NCI-H526 (cell line): ENCODE measurements around the gene NAALADL1.
A peak's percentile ranks its signal among the peaks of the same experiment; 100 is the strongest.
"Not testable (repeated sequence)": the region's sequence is repeated elsewhere in the genome, so short reads cannot be mapped to it uniquely, and the experiment has no call there.

ENCODE experiments used
- DNase-seq, 2 experiments: peaks; one replicate each; lab custom pipeline; 2025; lab: John Stamatoyannopoulos, UW

NAALADL1 gene

GRCh38 chr11:65051398-65051858, 6.9 kb downstream of the NAALADL1 start:
- DNase-seq, result no peak

- no peak for DNase-seq
Observed at GRCh38 chr11:65047581-65048422, 10.6 kb downstream of the NAALADL1 start.

- DNase-seq, result no peak
Observed at GRCh38 chr11:65045728-65046127, 12.6 kb downstream of the NAALADL1 start.

GRCh38 chr11:65045061-65045460, 13.3 kb downstream of the NAALADL1 start:
- no peak for DNase-seq

GRCh38 chr11:65043881-65044501, 14.4 kb downstream of the NAALADL1 start:
- DNase-seq, result no peak

- DNase-seq, result no peak
Observed at GRCh38 chr11:65042891-65043290, 15.5 kb downstream of the NAALADL1 start.

GRCh38 chr11:65040847-65041622, 17.3 kb downstream of the NAALADL1 start, which contains the start of gene SAC3D1:
Gene SAC3D1, plus strand, starts transcription at chr11:65041210. Its CDS starts 83 bp downstream, at chr11:65041293.
- peak; percentile 98 to 99 for DNase-seq

GRCh38 chr11:65040520-65040846, 17.9 kb downstream of the NAALADL1 start:
- no peak for DNase-seq

- no peak for DNase-seq
Observed at GRCh38 chr11:65036931-65037330, 21.4 kb downstream of the NAALADL1 start.

- no peak for DNase-seq
Observed at GRCh38 chr11:65035579-65035978, 22.8 kb downstream of the NAALADL1 start.

GRCh38 chr11:65034423-65034822, 23.9 kb downstream of the NAALADL1 start:
- DNase-seq, result no peak

GRCh38 chr11:65032216-65032615, 26.1 kb downstream of the NAALADL1 start:
- no peak for DNase-seq

- DNase-seq, result peak; percentile 98 to 99
Observed at GRCh38 chr11:65027213-65028067, 30.9 kb downstream of the NAALADL1 start, which contains the start of gene SNX15. Gene SNX15, plus strand, starts transcription at chr11:65027439. Its CDS starts 99 bp downstream, at chr11:65027538.

GRCh38 chr11:65026810-65027209, 31.5 kb downstream of the NAALADL1 start:
- DNase-seq, result no peak

GRCh38 chr11:65023502-65023901, 34.9 kb downstream of the NAALADL1 start:
- not testable (repeated sequence) for DNase-seq

- no peak for DNase-seq
Observed at GRCh38 chr11:65021509-65021908, 36.8 kb downstream of the NAALADL1 start.

GRCh38 chr11:65021003-65021402, 37.4 kb downstream of the NAALADL1 start:
- DNase-seq, result no peak

GRCh38 chr11:65019824-65020223, 38.5 kb downstream of the NAALADL1 start:
- no peak for DNase-seq

GRCh38 chr11:65017937-65018336, 40.4 kb downstream of the NAALADL1 start:
- DNase-seq, result no peak

- no peak for DNase-seq
Observed at GRCh38 chr11:65016705-65017104, 41.6 kb downstream of the NAALADL1 start.

- peak; percentile 22 to 80 for DNase-seq
Observed at GRCh38 chr11:65014726-65015227, 43.6 kb downstream of the NAALADL1 start.
